Testis (tissue), 3 donors: ENCODE data around the gene SCFD2. TPM values are rescaled to one million over a fixed set of nuclear protein-coding genes. Genes with fewer than 3 reads are reported as not detected.
"Not testable (repeated sequence)": the region's sequence is repeated elsewhere in the genome, so short reads cannot be mapped to it uniquely, and the experiment has no call there.

Experiments
- DNase-seq: peaks from one replicate; pipeline ENCODE4 v3.0.0-alpha.2; 2019
- H3K27ac ChIP-seq, 2 donors: fragments of 200-600 bp; sonication (generic); one replicate each; pipeline ENCODE4 v1.5.1; 2019
- H3K27me3 ChIP-seq: fragments of 200-600 bp; sonication (generic); one replicate; pipeline ENCODE4 v1.5.1; 2019
- H3K36me3 ChIP-seq: fragments of 200-600 bp; sonication (generic); one replicate; pipeline ENCODE4 v1.5.1; 2017; ENCODE audit warnings: low read depth; ENCODE audit errors: missing control alignments
- H3K4me1 ChIP-seq: fragments of 200-600 bp; sonication (generic); one replicate; pipeline ENCODE4 v1.5.1; 2019
- H3K4me3 ChIP-seq, 2 donors: fragments of 200-600 bp; sonication (generic); one replicate each; pipeline ENCODE4 v1.5.1; 2017 to 2019
- H3K9me3 ChIP-seq: fragments of 200-600 bp; sonication (generic); one replicate; pipeline ENCODE4 v1.5.1; 2017
- CTCF ChIP-seq, 3 experiments: fragments of 450-650 bp in 2 of 3; fragments of 200-600 bp in 1 of 3; sonication (generic) in 1 of 3; IDR thresholded peaks; one replicate each; pipeline ENCODE4 v1.5.1; 2016 to 2019; ENCODE audit warnings: antibody characterized with exemption in 3 of 3, mild to moderate bottlenecking in 2 of 3, moderate library complexity in 1 of 3
- POLR2A ChIP-seq: fragments of 450-650 bp; IDR thresholded peaks from one replicate; pipeline ENCODE4 v1.6.1; 2017; ENCODE audit warnings: antibody characterized with exemption, mild to moderate bottlenecking, moderate library complexity
- WGBS, 2 donors: methylation state at CpG; one replicate each; pipeline ENCODE4 v1.1.5; 2018; 5-methylcytosine and 5-hydroxymethylcytosine counted together
- intact Hi-C: fragments of 100-400 bp; cut with DNase I; formaldehyde crosslinking; loops from one replicate; pipeline ENCODE4 v1.15.1; 2023; ENCODE audit warnings: low total_unique reads
- polyA plus RNA-seq: library from polyadenylated mRNA; stranded (reverse); fragments of 350-450 nt; fragmentation: Illumina TruSeq; extraction: RNeasy Lipid Tissue Mini Kit (QIAGEN cat#74804); gene quantifications from one replicate; pipeline ENCODE4 v1.2.3, GENCODE V29; 2014; ENCODE audit warnings: low read depth, low replicate concordance; ENCODE audit not compliant: insufficient read depth
- total RNA-seq, 2 donors: library from RNA; depleted of rRNA; stranded (reverse); fragments of >200 nt; gene quantifications; one replicate each; pipeline ENCODE4 v1.2.3, GENCODE V29; 2016

Gene SCFD2
- total and polyA plus RNA-seq, 3 donors from 2014 or later, result 6.0 to 24.5 (median 21.3) TPM

GRCh38 chr4:53227451-53227850, 138.4 kb downstream of the SCFD2 start:
- Histone ChIP-seq H3K27ac (no peak overlapping the region), H3K4me3 (no peak overlapping the region), H3K36me3 (no peaks in the 10 kb centered on the region), H3K4me1 (no peaks in the 10 kb centered on the region), H3K27me3 (no peaks in the 10 kb centered on the region), H3K9me3 (no peaks in the 10 kb centered on the region)
- intact Hi-C loops, result no loop called here
- TF ChIP-seq CTCF (IDR thresholded peaks at IDR 0.05), result no peak
- no peak for TF ChIP-seq POLR2A
- DNase-seq, result no peak
- 78 to 80% methylated on average over 3 of the region's 3 CpGs for WGBS, 2 donors

GRCh38 chr4:53221832-53222480, 143.9 kb downstream of the SCFD2 start:
- intact Hi-C loops, result no loop called here
- no peaks in the 10 kb centered on the region for H3K4me1 ChIP-seq

GRCh38 chr4:53219148-53219547, 146.7 kb downstream of the SCFD2 start:
- H3K27me3 ChIP-seq, H3K4me3 ChIP-seq, DNase-seq, H3K9me3 ChIP-seq, H3K36me3 ChIP-seq, intact Hi-C loops, H3K4me1 ChIP-seq, H3K27ac ChIP-seq: not testable (repeated sequence)
- WGBS, 2 donors, result 95 to 98% methylated on average over 14 to 16 of the region's 16 CpGs

More at GRCh38 chr4:53221832-53222480, 143.9 kb downstream of the SCFD2 start:
- DNase-seq, result no peak
- no peaks in the 10 kb centered on the region for H3K27me3 ChIP-seq
- no peaks in the 10 kb centered on the region for H3K9me3 ChIP-seq
- TF ChIP-seq CTCF (IDR thresholded peaks at IDR 0.05) (no peak), POLR2A (no peak)
- H3K4me3 ChIP-seq, result no peak overlapping the region
- 96 to 100% methylated on average over 3 of the region's 3 CpGs for WGBS, 2 donors
- no peaks in the 10 kb centered on the region for H3K36me3 ChIP-seq
- no peak overlapping the region for H3K27ac ChIP-seq

GRCh38 chr4:53208753-53209152, 157.1 kb downstream of the SCFD2 start:
- Histone ChIP-seq H3K4me1 (no peaks in the 10 kb centered on the region), H3K9me3 (no peaks in the 10 kb centered on the region), H3K4me3 (no peak overlapping the region), H3K36me3 (no peaks in the 10 kb centered on the region), H3K27ac (no peak overlapping the region), H3K27me3 (no peaks in the 10 kb centered on the region)
- WGBS, 2 donors, result 79 to 84% methylated on average over 3 of the region's 3 CpGs
- DNase-seq, result no peak
- intact Hi-C loops, result no loop called here
- TF ChIP-seq CTCF (IDR thresholded peaks at IDR 0.05) (no peak), POLR2A (no peak)

GRCh38 chr4:53205970-53206369, 159.9 kb downstream of the SCFD2 start:
- no peak for DNase-seq
- H3K27me3 ChIP-seq, result no peaks in the 10 kb centered on the region
- no peak overlapping the region for H3K27ac ChIP-seq
- no peaks in the 10 kb centered on the region for H3K36me3 ChIP-seq
- H3K4me1 ChIP-seq, result no peaks in the 10 kb centered on the region
- TF ChIP-seq POLR2A (no peak), CTCF (IDR thresholded peaks at IDR 0.05) (no peak)
- no peaks in the 10 kb centered on the region for H3K9me3 ChIP-seq
- intact Hi-C loops, result no loop called here
- H3K4me3 ChIP-seq, result no peak overlapping the region
